Natural killer cell (primary cell): ENCODE measurements around the gene SLCO3A1. TPM values are rescaled to one million over a fixed set of nuclear protein-coding genes. Genes with fewer than 3 reads are reported as not detected.

Experiments
- ATAC-seq, 3 donors: fragments of 150-1000 bp in 2 of 3; fragments of 200-7000 bp in 1 of 3; cut with Tn5 transposase; 1 replicate in 1 of 3; 2 replicates in 2 of 3; pipeline ENCODE4 v1.10.0; 2021; ENCODE audit warnings: mild to moderate bottlenecking in 2 of 3, moderate library complexity in 2 of 3
- DNase-seq, 2 donors: peaks; one replicate each; pipeline versions ENCODE4 v3.0.0 to v3.0.0-alpha.2; 2013 to 2021; ENCODE audit warnings: mixed read lengths in 1 of 2
- H3K27ac ChIP-seq: one replicate; pipeline ENCODE4 v1.5.1; 2013; ENCODE audit warnings: mild to moderate bottlenecking, low read length
- H3K27me3 ChIP-seq: one replicate; pipeline ENCODE4 v1.6.1; 2013; ENCODE audit warnings: low read length; ENCODE audit not compliant: control insufficient read depth, insufficient read depth
- H3K36me3 ChIP-seq: one replicate; pipeline ENCODE4 v1.6.1; 2013; ENCODE audit warnings: low read length; ENCODE audit not compliant: control insufficient read depth, insufficient read depth
- H3K4me1 ChIP-seq: one replicate; pipeline ENCODE4 v1.6.1; 2013; ENCODE audit warnings: low read length; ENCODE audit not compliant: control insufficient read depth, insufficient read depth
- H3K4me3 ChIP-seq: one replicate; pipeline ENCODE4 v1.5.1; 2013; ENCODE audit warnings: low read length
- H3K9me3 ChIP-seq: one replicate; pipeline ENCODE4 v1.6.1; 2013; ENCODE audit warnings: low read length; ENCODE audit not compliant: control insufficient read depth, insufficient read depth
- H3K27ac Mint-ChIP-seq, 2 donors: one replicate each; pipeline ENCODE4 v1.8.0; 2022; ENCODE audit warnings: mild to moderate bottlenecking in 2 of 2, mixed read lengths in 2 of 2, moderate library complexity in 1 of 2
- H3K27me3 Mint-ChIP-seq, 2 donors: one replicate each; pipeline ENCODE4 v1.8.0; 2022; ENCODE audit warnings: low read depth in 2 of 2, mixed read lengths in 2 of 2
- H3K36me3 Mint-ChIP-seq: one replicate; pipeline ENCODE4 v1.8.0; 2022; ENCODE audit warnings: mixed read lengths
- H3K4me1 Mint-ChIP-seq, 2 donors: one replicate each; pipeline ENCODE4 v1.8.0; 2022; ENCODE audit warnings: mixed read lengths in 2 of 2
- H3K4me3 Mint-ChIP-seq: one replicate; pipeline ENCODE4 v1.8.0; 2022; ENCODE audit warnings: mild to moderate bottlenecking, moderate library complexity, mixed read lengths
- H3K9me3 Mint-ChIP-seq, 2 donors: one replicate each; pipeline ENCODE4 v1.8.0; 2022; ENCODE audit warnings: mixed read lengths in 2 of 2
- CTCF ChIP-seq: fragments of 200-600 bp; IDR thresholded peaks from one replicate; pipeline ENCODE4 v1.8.0; 2022; ENCODE audit warnings: antibody characterized with exemption
- WGBS: methylation state at CpG from one replicate; pipeline ENCODE4 v1.1.7; 2013; ENCODE audit warnings: missing lambda C conversion rate; ENCODE audit not compliant: insufficient coverage; 5-methylcytosine and 5-hydroxymethylcytosine counted together
- intact Hi-C: fragments of 100-400 bp; cut with micrococcal nuclease; formaldehyde crosslinking; loops from one replicate; pipeline ENCODE4 v1.14.2; 2022
- total RNA-seq, 4 donors: library from RNA; stranded (reverse); fragments of 120-200 nt in 1 of 4; gene quantifications; one replicate each; pipeline versions ENCODE4 v1.2.3 to v1.2.4, GENCODE V29; 2013 to 2022

SLCO3A1 gene
- total RNA-seq, 3 donors from 2014 or later (not counting 1 experiment from before 2014, with no cell fraction given), result 48.5 to 73.5 (median 68.8) TPM

GRCh38 chr15:92121047-92121446 lies 267.5 kb downstream of the SLCO3A1 start:
- H3K27me3 Mint-ChIP-seq, result no peaks in the 10 kb centered on the region
- H3K27ac Mint-ChIP-seq, result peak overlapping the region; percentile 56 to 90
- DNase-seq (no peak), ATAC-seq (no peak)
- peaks cover 5% of the 10 kb centered on the region for H3K4me1 ChIP-seq
- no peak overlapping the region for H3K4me3 ChIP-seq
- H3K36me3 ChIP-seq, result peaks cover 16% of the 10 kb centered on the region
- H3K27ac ChIP-seq, result no peak overlapping the region
- H3K4me1 Mint-ChIP-seq, result peaks cover 28 to 44% of the 10 kb centered on the region in 2 donors
- peaks cover 2 to 14% of the 10 kb centered on the region in 2 donors for H3K9me3 Mint-ChIP-seq
- TF ChIP-seq CTCF, result no peak
- peaks cover 4% of the 10 kb centered on the region for H3K9me3 ChIP-seq
- intact Hi-C loops, result no loop called here
- H3K27me3 ChIP-seq, result no peaks in the 10 kb centered on the region
- peak overlapping the region; percentile 14 for H3K4me3 Mint-ChIP-seq
- peaks cover 22% of the 10 kb centered on the region for H3K36me3 Mint-ChIP-seq

- Histone ChIP-seq H3K27me3 (no peaks in the 10 kb centered on the region), H3K4me3 (no peak overlapping the region), H3K4me1 (peaks cover 5% of the 10 kb centered on the region), H3K27ac (no peak overlapping the region), H3K9me3 (peaks cover 4% of the 10 kb centered on the region), H3K36me3 (peaks cover 24% of the 10 kb centered on the region)
- DNase-seq (no peak), ATAC-seq (peak; percentile 55 to 77 (median 71))
- H3K36me3 Mint-ChIP-seq, result peaks cover 24% of the 10 kb centered on the region
- no peak overlapping the region for H3K4me3 Mint-ChIP-seq
- TF ChIP-seq CTCF, result no peak
- intact Hi-C loops, result no loop called here
- peak overlapping the region; percentile 56 to 90 for H3K27ac Mint-ChIP-seq
- H3K27me3 Mint-ChIP-seq, result no peaks in the 10 kb centered on the region
- peaks cover 2 to 14% of the 10 kb centered on the region in 2 donors for H3K9me3 Mint-ChIP-seq
- H3K4me1 Mint-ChIP-seq, result peaks cover 28 to 44% of the 10 kb centered on the region in 2 donors
- 50% methylated on average over 2 of the region's 2 CpGs for WGBS
Measured at GRCh38 chr15:92122259-92122658, 268.8 kb downstream of the SLCO3A1 start.

GRCh38 chr15:92123962-92124656 lies 270.6 kb downstream of the SLCO3A1 start:
- DNase-seq (no peak), ATAC-seq (no peak)
- Histone ChIP-seq H3K9me3 (peaks cover 4% of the 10 kb centered on the region), H3K4me3 (no peak overlapping the region), H3K4me1 (peaks cover 5% of the 10 kb centered on the region), H3K27ac (no peak overlapping the region), H3K27me3 (no peaks in the 10 kb centered on the region), H3K36me3 (peaks cover 36% of the 10 kb centered on the region)
- intact Hi-C loops, result no loop called here
- Mint-ChIP-seq H3K4me3 (no peak overlapping the region), H3K9me3 (peaks cover 2 to 14% of the 10 kb centered on the region in 2 donors), H3K4me1 (peaks cover 28 to 38% of the 10 kb centered on the region in 2 donors), H3K27ac (no peak overlapping the region), H3K36me3 (peaks cover 31% of the 10 kb centered on the region), H3K27me3 (no peaks in the 10 kb centered on the region)
- no peak for TF ChIP-seq CTCF
- 96% methylated on average over 6 of the region's 6 CpGs for WGBS

- TF ChIP-seq CTCF, result no peak
Measured at GRCh38 chr15:92124657-92125010, 271.1 kb downstream of the SLCO3A1 start.

More at GRCh38 chr15:92124657-92125010, 271.1 kb downstream of the SLCO3A1 start:
- WGBS, result 94% methylated on average over 2 of the region's 3 CpGs
- ATAC-seq (no peak), DNase-seq (no peak)
- H3K36me3 ChIP-seq, result peaks cover 41% of the 10 kb centered on the region
- no peak overlapping the region for H3K27ac Mint-ChIP-seq
- H3K9me3 ChIP-seq, result peaks cover 4% of the 10 kb centered on the region
- H3K9me3 Mint-ChIP-seq, result peaks cover 2 to 14% of the 10 kb centered on the region in 2 donors
- no peak overlapping the region for H3K4me3 Mint-ChIP-seq
- H3K27ac ChIP-seq, result no peak overlapping the region
- H3K4me1 Mint-ChIP-seq, result peaks cover 28 to 34% of the 10 kb centered on the region in 2 donors
- no peaks in the 10 kb centered on the region for H3K27me3 ChIP-seq
- peaks cover 5% of the 10 kb centered on the region for H3K4me1 ChIP-seq
- H3K27me3 Mint-ChIP-seq, result no peaks in the 10 kb centered on the region
- intact Hi-C loops, result no loop called here
- no peak overlapping the region for H3K4me3 ChIP-seq
- peaks cover 31% of the 10 kb centered on the region for H3K36me3 Mint-ChIP-seq
